ENCODE data around the gene ARHGAP33.

ARHGAP33 gene

DNA sequence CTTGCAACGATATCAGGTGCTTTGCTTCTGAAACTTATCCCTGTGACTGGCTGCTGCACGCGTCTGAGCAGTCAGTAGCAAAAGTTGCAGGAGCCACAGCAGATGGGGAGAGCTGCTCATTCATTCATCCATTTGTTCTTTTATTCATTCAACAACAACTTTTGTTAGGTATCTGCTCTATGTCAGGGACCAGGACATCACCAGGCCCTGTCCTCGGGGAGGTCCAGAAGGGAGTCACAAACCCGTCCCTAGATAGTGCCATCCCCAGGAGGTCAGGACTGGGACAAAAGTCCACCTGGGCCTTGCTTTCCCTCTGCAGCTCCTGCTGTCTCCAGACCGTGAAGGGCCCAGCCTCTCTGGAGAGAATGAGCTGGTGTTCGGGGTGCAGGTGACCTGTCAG is 2.6 kb downstream of the ARHGAP33 start:
- no peak for DNase-seq

DNA sequence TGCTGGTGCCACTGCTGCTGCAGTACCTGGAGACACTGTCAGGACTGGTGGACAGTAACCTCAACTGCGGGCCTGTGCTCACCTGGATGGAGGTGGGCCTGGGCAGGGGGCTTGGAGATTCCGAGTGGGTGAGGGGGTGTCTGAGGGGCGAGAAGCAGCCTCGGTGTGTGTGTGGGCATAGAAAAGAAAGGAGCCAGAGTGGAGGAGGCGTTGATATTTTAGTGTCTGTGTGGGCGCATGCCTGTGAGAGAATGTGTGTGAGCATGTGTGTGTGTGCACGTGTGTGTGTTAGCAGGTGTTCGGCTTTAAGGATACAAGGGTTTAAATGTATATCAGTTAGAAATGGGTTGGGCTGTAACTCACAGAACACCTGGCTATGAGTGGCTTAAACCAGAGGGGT is 3.7 kb downstream of the ARHGAP33 start:
- DNase-seq, result no peak

DNA sequence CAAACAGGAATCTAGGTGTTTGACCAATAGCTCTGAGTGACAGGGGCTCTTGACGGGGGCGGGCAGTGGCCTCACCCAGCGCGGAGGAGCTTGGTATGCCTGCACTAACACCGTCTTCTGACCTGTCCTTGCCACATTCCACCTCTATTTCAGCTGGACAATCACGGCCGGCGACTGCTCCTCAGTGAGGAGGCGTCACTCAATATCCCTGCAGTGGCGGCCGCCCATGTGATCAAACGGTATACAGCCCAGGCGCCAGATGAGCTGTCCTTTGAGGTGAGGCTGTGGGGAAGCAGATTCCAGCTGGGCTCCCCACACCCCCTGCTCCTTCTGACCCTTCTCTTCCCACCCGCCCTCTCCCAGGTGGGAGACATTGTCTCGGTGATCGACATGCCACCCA is 4.7 kb downstream of the ARHGAP33 start:
- DNase-seq, result no peak

DNA sequence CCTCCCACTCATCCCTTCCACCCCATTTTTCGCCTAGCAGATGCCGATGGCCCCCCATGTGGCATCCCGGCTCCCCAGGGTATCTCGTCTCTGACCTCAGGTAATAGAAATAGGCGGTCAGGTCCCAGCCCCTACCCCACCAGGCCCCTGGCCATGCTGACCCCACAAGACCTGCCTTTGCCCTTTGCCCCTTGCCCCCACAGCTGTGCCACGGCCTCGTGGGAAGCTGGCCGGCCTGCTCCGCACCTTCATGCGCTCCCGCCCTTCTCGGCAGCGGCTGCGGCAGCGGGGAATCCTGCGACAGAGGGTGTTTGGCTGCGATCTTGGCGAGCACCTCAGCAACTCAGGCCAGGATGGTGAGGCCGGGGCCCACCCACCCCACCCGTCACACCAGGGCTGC is 5.4 kb downstream of the ARHGAP33 start:
- DNase-seq, result no peak

DNA sequence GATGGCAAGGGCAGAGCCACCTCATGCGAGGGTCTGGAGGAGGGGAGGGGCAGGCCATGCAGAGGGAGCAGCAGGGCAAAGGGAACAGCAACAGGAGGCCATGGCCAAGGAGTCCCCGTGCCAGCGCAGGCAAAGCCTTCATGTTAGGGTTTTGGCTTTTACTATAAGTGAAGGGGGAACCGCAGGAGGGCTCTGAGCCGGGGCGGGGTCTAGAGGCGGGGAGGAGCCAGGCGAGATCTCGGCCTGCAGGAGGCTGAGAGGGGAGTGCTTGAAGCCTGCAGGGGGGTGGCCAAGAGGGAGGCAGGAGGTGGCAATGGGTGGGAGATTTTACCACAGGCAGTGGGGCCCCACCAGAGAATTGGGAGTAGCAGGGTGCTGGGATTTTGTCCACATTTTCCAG is 6.3 kb downstream of the ARHGAP33 start:
- DNase-seq, result no peak

DNA sequence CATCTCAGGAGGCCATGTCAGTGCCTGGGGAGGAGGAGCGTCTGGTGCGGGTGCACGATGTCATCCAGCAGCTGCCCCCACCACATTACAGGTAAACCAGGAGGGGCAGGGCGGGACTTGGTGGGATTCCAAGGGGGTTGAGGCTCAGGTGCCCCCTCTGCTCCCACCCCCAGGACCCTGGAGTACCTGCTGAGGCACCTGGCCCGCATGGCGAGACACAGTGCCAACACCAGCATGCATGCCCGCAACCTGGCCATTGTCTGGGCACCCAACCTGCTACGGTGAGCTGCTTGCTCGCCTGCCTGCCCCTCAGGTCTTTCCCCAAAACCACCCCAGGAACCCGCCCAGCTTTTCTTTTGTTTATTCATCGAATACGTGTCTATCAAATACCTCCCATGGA is 7.2 kb downstream of the ARHGAP33 start:
- DNase-seq, result no peak

DNA sequence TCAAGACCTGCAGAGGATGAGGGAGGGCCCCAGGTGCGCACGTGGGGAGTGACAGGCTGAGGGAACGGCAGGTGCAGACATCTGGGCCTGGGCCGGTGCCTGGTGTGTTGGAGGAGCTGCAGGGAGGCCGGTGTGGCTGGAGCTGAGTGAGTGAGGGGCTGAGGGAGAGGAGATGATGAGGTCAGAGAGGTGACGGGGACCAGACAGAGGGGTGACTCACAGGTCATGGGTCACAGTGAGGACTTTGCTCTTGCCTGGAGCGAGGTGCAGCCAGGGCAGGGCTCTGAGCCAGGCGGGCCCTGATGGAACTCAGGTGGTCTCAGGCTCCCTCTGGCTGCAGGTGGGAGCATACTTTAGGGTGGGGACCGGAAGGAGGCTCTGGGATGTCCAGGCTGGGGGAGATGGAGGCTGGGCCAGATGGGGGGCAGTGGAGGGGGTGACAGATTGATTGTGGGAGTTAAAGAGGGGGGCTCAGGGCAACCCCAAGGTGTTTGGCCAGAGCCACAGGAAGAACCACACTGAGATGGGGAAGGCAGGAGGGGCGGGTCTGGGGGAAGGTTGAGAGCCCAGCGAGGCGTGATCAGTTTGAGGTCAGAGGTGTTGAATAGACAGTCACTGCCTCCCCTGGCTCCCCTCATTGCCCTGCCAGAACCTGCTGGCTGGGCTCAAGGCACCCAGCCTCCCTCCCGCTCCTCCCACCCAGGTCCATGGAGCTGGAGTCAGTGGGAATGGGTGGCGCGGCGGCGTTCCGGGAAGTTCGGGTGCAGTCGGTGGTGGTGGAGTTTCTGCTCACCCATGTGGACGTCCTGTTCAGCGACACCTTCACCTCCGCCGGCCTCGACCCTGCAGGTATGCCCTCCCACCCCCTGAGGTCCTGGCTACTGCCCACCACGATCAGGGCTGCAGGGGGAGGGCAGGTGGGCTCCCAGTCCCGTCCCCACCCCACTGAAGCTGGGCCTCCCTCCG is 8.4 kb downstream of the ARHGAP33 start:
- no peak for DNase-seq

DNA sequence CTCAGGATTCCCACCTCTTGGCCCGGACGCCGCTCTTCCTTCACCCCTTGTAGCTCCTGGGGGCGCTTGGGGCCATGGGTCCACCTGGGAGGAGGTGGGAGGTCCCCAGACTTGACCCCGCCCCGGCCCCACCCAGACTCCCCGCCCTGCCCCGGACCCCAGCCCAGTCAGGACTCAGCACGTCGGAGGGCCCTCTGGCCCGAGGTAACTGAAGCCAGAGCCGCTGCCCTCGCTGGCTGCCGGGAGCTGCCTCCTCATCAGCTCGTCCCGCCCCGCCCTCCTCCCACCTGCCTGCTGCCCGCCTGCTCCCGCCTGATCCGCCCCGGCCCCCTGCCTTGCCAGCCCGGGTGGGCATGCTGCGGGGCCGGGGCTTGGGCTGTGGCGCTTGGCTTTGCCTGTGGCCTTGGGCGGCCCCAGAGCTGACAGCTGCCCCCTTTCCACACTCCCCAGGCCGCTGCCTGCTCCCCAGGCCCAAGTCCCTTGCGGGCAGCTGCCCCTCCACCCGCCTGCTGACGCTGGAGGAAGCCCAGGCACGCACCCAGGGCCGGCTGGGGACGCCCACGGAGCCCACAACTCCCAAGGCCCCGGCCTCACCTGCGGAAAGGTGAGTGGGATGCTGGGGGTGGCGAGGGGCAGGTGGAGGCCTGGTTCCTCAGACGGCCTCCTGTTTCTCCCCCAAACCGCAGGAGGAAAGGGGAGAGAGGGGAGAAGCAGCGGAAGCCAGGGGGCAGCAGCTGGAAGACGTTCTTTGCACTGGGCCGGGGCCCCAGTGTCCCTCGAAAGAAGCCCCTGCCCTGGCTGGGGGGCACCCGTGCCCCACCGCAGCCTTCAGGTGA is 9.4 kb downstream of the ARHGAP33 start:
- DNase-seq, result no peak

DNA sequence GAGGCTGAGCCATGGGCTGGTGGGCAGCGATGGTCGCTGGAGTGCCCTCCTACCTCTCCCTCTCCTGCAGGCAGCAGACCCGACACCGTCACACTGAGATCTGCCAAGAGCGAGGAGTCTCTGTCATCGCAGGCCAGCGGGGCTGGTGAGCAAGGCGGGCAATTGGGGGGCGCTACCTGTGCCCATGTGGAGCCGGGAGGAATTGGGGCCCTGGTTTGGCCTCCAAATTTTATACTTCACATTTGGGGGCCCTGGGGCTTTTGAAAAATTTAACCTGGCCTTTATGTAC is 9.9 kb downstream of the ARHGAP33 start:
- DNase-seq, result no peak

DNA sequence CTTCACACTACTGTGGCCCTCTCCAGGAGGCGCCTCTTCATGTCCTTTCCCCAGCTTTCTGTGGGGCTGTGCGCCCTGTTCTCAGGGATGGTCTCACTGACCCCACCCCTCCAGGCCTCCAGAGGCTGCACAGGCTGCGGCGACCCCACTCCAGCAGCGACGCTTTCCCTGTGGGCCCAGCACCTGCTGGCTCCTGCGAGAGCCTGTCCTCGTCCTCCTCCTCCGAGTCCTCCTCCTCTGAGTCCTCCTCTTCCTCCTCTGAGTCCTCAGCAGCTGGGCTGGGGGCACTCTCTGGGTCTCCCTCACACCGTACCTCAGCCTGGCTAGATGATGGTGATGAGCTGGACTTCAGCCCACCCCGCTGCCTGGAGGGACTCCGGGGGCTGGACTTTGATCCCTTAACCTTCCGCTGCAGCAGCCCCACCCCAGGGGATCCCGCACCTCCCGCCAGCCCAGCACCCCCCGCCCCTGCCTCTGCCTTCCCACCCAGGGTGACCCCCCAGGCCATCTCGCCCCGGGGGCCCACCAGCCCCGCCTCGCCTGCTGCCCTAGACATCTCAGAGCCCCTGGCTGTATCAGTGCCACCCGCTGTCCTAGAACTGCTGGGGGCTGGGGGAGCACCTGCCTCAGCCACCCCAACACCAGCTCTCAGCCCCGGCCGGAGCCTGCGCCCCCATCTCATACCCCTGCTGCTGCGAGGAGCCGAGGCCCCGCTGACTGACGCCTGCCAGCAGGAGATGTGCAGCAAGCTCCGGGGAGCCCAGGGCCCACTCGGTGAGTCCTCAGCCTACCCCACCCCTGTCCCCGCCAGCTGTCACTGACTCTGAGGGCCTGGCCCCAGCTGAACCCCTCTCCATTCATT is 11.2 kb downstream of the ARHGAP33 start:
- DNase-seq, result no peak

DNA sequence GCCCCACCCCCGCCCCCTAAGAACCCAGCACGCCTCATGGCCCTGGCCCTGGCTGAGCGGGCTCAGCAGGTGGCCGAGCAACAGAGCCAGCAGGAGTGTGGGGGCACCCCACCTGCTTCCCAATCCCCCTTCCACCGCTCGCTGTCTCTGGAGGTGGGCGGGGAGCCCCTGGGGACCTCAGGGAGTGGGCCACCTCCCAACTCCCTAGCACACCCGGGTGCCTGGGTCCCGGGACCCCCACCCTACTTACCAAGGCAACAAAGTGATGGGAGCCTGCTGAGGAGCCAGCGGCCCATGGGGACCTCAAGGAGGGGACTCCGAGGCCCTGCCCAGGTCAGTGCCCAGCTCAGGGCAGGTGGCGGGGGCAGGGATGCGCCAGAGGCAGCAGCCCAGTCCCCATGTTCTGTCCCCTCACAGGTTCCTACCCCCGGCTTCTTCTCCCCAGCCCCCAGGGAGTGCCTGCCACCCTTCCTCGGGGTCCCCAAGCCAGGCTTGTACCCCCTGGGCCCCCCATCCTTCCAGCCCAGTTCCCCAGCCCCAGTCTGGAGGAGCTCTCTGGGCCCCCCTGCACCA is 11.9 kb downstream of the ARHGAP33 start:
- DNase-seq, result no peak

DNA sequence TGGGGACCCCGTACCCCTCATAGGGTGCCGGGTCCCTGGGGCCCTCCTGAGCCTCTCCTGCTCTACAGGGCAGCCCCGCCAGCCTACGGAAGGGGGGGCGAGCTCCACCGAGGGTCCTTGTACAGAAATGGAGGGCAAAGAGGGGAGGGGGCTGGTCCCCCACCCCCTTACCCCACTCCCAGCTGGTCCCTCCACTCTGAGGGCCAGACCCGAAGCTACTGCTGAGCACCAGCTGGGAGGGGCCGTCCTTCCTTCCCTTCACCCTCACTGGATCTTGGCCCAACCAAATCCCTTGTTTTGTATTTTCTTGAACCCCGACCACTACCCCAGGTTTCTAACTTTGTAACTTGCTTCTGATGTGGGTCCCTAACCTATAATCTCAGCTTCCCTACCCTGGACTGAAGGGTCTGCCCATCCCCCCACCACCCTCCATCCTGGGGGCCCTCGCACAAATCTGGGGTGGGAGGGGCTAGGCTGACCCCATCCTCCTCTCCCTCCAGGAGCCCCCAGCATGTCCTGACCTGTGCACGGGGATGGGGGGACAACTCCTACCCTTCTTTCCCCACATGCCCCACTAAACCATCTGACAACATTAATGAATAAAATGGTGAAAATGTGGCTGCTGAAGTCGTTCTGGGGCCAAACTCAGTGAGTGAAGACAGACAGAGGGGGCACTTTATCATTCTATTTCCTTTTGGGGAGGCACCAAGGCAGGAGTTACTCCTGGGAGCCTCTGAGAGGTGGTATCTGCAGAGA is 13.0 kb downstream of the ARHGAP33 start:
- no peak for DNase-seq

DNA sequence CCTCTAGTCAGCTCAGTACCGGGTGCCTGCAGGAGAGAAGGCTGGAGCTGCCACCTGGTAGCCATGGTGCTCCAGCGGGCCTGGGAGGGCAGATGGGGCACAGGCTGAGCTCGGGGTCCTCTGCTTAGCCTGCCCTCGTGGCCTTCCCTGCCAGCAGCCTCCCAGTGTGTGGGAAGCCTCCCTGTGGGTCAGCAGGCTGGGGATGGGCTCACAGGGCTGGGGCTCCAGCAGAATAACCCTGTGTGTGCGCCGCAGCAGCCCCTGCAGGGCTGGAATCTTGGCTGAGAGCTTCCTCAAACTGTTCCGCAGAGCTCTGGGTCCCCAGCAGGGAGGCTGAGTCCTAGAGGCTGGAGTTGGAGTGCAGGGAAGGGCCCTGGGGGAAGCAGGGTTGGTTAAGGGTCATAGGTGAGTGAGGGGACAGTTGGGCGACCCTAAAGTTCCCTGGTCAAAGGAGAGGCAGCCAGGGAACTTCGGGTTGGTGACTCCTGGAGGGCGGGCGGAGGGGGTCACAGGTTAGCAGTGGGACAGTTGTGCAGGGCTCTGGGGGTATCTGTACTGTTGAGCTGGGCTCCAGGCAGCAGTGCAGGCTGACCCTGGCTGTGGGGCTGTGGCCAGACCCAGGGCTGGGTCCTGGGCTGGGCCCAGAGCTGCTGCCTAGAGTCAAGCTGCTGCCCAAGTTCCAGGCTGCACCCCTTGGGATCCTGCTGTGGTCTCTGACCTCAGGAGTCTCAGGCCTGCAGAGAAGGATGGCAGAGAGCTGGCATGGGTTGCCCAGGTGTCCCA is 14.0 kb downstream of the ARHGAP33 start:
- no peak for DNase-seq

DNA sequence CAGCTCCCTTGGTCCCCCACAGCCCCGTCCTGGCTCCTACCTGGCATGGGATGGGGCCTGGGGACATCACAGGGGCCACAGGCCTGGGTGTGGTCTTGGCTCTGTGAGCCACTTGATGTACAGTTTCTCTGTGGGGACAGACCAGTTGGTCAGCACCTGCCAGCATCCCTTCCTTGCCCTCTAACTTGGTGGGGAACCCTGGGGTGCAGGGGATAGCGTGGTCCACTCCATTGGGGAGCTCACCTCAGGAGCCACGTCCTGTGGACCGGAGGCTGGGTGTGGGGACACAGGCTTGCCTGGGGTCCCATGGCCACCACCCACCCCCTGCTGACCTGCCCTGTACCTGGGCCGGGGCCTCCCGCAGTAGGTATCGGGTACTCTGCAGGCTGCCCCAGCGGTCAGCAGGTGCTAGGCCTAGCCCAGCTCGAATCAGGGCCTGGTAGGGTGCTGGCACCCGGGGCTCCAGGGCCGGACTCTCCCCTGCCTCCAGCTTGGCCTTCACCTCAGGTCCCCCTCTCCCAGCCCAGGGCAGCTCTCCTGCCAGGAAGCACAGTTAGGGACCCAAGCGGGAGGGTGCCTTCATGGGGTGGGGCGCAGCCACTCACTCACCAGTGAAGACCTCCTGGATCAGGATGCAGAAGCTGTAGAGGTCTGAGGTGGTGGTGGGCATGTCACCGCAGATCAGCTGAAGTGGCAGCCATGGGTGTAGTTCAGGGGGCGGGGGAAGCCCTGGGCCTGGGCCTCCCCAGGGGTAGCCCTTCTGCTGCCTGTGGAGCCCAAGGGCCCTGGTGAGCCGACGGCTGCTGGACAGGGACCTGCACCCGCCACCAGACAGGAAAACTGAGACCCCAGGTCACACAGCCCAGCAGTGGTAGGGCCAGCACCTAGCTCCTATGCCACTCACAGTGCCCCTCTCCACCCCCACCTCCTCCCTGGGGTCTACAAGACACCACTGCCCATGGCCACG is 14.9 kb downstream of the ARHGAP33 start:
- DNase-seq, result no peak

DNA sequence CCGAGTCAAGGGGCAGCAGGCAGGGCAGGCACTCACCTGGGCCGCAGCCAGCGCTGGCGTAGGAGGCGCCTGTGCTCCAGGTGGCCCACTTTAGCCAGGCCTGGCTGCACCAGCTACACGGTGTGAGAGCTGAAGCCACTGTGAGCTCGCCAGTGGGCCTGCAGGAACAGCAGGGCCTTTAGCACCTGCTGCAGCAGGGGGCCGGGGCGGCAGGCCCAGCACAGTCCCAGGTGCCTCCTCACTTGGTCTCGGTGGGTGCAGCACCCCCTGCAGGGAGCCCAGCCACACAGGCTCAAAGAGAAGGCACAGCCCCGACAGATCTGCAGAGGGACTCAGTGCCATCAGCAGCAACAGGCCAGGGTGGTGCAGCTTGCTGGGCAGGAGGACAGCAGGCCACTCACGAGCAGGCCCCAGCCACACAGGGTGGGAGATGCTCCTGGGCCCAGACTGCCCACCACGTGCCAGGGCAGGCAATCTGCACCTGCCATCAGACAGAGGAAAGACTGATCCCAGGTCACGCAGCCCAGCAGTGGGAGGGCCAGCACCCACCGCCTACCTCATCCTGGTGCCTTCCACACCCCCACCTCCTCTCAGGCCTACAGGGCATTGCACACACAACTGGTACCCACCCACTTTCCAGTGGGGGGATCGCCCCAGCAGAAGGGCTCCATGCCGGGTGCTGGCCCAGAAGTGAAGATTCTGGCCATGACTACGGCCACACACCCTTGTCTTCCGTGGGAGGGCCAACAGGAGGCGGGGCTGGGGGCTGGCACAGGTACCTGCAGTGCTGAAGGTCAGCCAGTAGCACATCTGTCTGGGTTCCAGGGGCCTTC is 15.8 kb downstream of the ARHGAP33 start:
- DNase-seq, result no peak

DNA sequence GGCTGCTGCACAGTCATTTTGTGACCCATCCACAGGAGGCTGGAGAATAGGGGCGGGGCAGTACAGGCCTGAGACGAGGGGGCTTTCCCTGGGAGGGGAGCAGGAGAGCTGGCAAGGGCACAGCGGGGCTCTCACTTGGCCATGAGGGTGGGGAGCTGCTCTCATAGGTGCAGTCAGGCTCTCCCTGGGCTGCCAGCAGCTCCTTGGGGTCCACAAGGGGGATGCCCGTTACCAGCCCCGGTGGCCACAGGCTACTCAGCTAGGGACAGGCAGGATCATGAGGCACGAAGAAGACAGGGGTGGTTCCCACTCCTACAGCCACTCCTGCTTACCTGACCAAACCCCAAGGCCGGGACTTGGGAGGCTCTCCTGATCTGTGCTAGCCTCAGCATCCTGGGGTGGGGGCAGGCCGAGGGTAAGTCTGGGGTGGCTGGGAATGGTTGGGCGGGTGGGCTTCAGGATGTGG is 16.5 kb downstream of the ARHGAP33 start:
- DNase-seq, result no peak

DNA sequence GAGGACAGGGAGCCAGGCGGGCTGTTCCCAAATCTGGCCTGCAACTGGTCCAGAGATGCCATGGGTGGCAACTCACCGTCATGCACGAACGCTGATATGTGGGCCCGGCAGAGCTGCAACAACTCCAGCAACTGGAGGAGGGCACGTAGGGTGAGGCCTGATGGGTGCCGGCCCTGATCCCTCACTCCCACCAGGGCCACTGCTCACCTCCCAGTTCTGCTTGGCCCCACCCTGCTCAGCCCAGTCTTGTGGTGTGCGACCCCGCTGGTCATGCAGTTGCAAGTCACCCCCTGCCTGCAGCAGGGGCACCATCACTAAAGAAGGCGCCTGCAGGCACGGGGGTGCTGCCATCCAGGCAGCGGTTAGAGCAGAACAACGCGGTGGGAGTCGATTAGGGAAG is 16.9 kb downstream of the ARHGAP33 start:
- no peak for DNase-seq

DNA sequence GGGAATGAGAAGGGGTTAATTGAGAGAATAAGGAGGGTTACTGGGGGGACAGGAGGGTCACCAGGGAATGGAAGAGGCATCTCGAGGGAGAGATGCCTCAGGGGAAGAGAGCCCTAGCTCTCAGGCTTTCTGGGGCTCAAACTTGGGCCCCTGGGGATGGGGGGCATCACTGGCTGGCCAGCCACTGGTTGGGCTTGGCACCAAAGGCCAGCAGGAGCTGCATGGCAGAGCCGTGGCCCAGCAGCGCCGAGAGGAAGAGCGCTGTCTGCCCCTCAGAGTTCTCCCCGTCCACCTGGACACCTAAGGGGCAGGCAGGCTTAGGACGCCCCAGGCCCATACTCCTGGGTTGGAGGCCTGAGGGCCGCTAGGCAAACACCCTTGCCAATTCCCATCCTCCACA is 17.5 kb downstream of the ARHGAP33 start:
- no peak for DNase-seq
